Panc1 (cell line): Measurements from ENCODE around the gene TESMIN. TPM values are rescaled to one million over a fixed set of nuclear protein-coding genes. Genes with fewer than 3 reads are reported as not detected.

Experiments used
- ATAC-seq: fragments of 200-7000 bp; cut with Tn5 transposase; 2 replicates; pipeline ENCODE4 v1.9.1; 2020; ENCODE audit warnings: mild to moderate bottlenecking, moderate library complexity
- BruUV-seq: library from RNA; stranded (reverse); fragments of 400-500 nt; replicated peaks from 2 replicates; lab custom pipeline; 2021; lab: Mats Ljungman, UMichigan
- CTCF ChIA-PET: fragments of 300-600 bp; sonication (Branson Sonifier 250); formaldehyde crosslinking; loops from one replicate; lab custom pipeline; 2022; ENCODE audit warnings: antibody characterized with exemption; lab: Charles Lee
- POLR2A ChIA-PET: fragments of 300-600 bp; sonication (Branson Sonifier 250); formaldehyde crosslinking; loops from one replicate; lab custom pipeline; 2022; ENCODE audit warnings: antibody characterized with exemption; lab: Charles Lee
- DNase-seq: peaks from one replicate; pipeline ENCODE4 v3.0.0-alpha.2; 2010; ENCODE audit warnings: low read depth, low spot score
- H3K27ac ChIP-seq: 2 replicates; pipeline ENCODE4 v1.5.1; 2011; ENCODE audit warnings: mild to moderate bottlenecking, low read length, inconsistent platforms
- H3K27me3 ChIP-seq: fragments of 200-500 bp; sonication (Bioruptor generic); 2 replicates; pipeline ENCODE4 v1.6.0; 2014; ENCODE audit warnings: low read length, inconsistent platforms; ENCODE audit not compliant: control insufficient read depth, insufficient read depth
- H3K36me3 ChIP-seq: fragments of 200-500 bp; sonication (Bioruptor generic); 2 replicates; pipeline ENCODE4 v1.5.1; 2014; ENCODE audit warnings: inconsistent platforms, mild to moderate bottlenecking, low read length, moderate library complexity; ENCODE audit not compliant: control insufficient read depth, insufficient read depth
- H3K4me1 ChIP-seq: 2 replicates; pipeline ENCODE4 v1.5.1; 2011; ENCODE audit warnings: inconsistent platforms, mild to moderate bottlenecking, low read length, moderate library complexity; ENCODE audit not compliant: control insufficient read depth, insufficient read depth
- H3K4me3 ChIP-seq, 2 experiments: 2 replicates each; pipeline ENCODE4 v1.5.1; 2011 to 2012; ENCODE audit warnings: low read depth in 2 of 2, low read length in 2 of 2, mild to moderate bottlenecking in 2 of 2, inconsistent platforms in 1 of 2, moderate library complexity in 1 of 2
- H3K9me3 ChIP-seq: fragments of 200-500 bp; sonication (Bioruptor generic); 2 replicates; pipeline ENCODE4 v1.5.1; 2014; ENCODE audit warnings: low read depth, mild to moderate bottlenecking, inconsistent platforms, low read length, moderate library complexity; ENCODE audit not compliant: control insufficient read depth, insufficient read depth
- CTCF ChIP-seq: fragments of 450-650 bp; IDR thresholded peaks from 2 replicates; pipeline ENCODE4 v1.5.1; 2017; ENCODE audit warnings: mild to moderate bottlenecking
- POLR2AphosphoS5 ChIP-seq: IDR thresholded peaks from 2 replicates; pipeline ENCODE4 v1.6.1; 2012; ENCODE audit warnings: mild to moderate bottlenecking, low read depth, low read length, moderate library complexity
- REST ChIP-seq, 2 experiments: IDR thresholded peaks; 2 replicates each; pipeline ENCODE4 v1.6.1; 2011 to 2012; ENCODE audit warnings: low read depth in 2 of 2, control low read depth in 1 of 2, low read length in 1 of 2, mild to moderate bottlenecking in 1 of 2, moderate library complexity in 1 of 2; ENCODE audit not compliant: insufficient read depth in 1 of 2
- SIN3A ChIP-seq: IDR thresholded peaks from 2 replicates; pipeline ENCODE4 v1.6.1; 2012; ENCODE audit warnings: low read depth, mild to moderate bottlenecking, low read length, moderate library complexity, borderline replicate concordance; ENCODE audit not compliant: insufficient read depth
- TCF7L2 ChIP-seq: IDR thresholded peaks from 2 replicates; pipeline ENCODE4 v1.6.1; 2011; ENCODE audit warnings: mild to moderate bottlenecking, low read depth, low read length, inconsistent platforms
- in situ Hi-C: cut with HindIII; loops from 2 replicates; pipeline ENCODE4 v1.10.0; 2016; ENCODE audit warnings: low sequenced_read_pairs, low pct_unique_long_range_greater_than_20kb
- intact Hi-C: fragments of 100-400 bp; cut with micrococcal nuclease; formaldehyde crosslinking; loops from one replicate; pipeline ENCODE4 v1.10.0; 2022; ENCODE audit not compliant: unreplicated experiment
- total RNA-seq: library from RNA; stranded (reverse); gene quantifications from one replicate; pipeline ENCODE4 v1.2.1, GENCODE V29; 2021; ENCODE audit not compliant: unreplicated experiment

TESMIN gene
- total RNA-seq, 1 experiment from 2014 or later: 47.6 TPM

- no TSS peak for BruUV-seq
- no peaks in the 10 kb centered on the region for H3K9me3 ChIP-seq
- no peaks in the 10 kb centered on the region for H3K4me1 ChIP-seq
- ChIA-PET POLR2A (no interaction called here), CTCF (no interaction called here)
- H3K36me3 ChIP-seq: peaks cover 22% of the 10 kb centered on the region; the same call in 1 of the 2 replicates
- DNase-seq (no peak), ATAC-seq (no peak)
- no peak overlapping the region for H3K27ac ChIP-seq
- intact Hi-C loops (no loop called here), in situ Hi-C loops (no loop called here)
- H3K27me3 ChIP-seq: no peaks in the 10 kb centered on the region
- TF ChIP-seq POLR2AphosphoS5: no peak
- H3K4me3 ChIP-seq: no peak overlapping the region
Observed at GRCh38 chr11:68767672-68768071, 16.4 kb upstream of the TESMIN start.

- POLR2A ChIA-PET: no interaction called here
- H3K9me3 ChIP-seq: no peaks in the 10 kb centered on the region
- H3K36me3 ChIP-seq: peaks cover 19% of the 10 kb centered on the region; the same call in 1 of the 2 replicates
- intact Hi-C loops: no loop called here
- in situ Hi-C loops: no loop called here
- H3K27ac ChIP-seq: no peak overlapping the region
- H3K4me1 ChIP-seq: no peaks in the 10 kb centered on the region
- no TSS peak for BruUV-seq
- no peaks in the 10 kb centered on the region for H3K27me3 ChIP-seq
- no peak for ATAC-seq
- CTCF ChIA-PET: no interaction called here
- TF ChIP-seq TCF7L2 (no peak), REST (IDR thresholded peaks at IDR 0.05; ENCODE audit: insufficient read depth in 1 of 2, low read depth in 2 of 2, low read length in 1 of 2) (no peak), POLR2AphosphoS5 (no peak), CTCF (no peak), SIN3A (no peak)
- DNase-seq: no peak
- H3K4me3 ChIP-seq: no peak overlapping the region
Observed at GRCh38 chr11:68766786-68767185, 15.5 kb upstream of the TESMIN start.

GRCh38 chr11:68764746-68765145, 13.4 kb upstream of the TESMIN start:
- POLR2A ChIA-PET: no interaction called here
- BruUV-seq: no TSS peak
- H3K4me1 ChIP-seq: no peaks in the 10 kb centered on the region

More at GRCh38 chr11:68764746-68765145, 13.4 kb upstream of the TESMIN start:
- in situ Hi-C loops (no loop called here), intact Hi-C loops (no loop called here)
- CTCF ChIA-PET: no interaction called here
- Histone ChIP-seq H3K36me3 (peaks cover 8% of the 10 kb centered on the region), H3K9me3 (no peaks in the 10 kb centered on the region), H3K27ac (no peak overlapping the region), H3K27me3 (no peaks in the 10 kb centered on the region), H3K4me3 (no peak overlapping the region)
- ATAC-seq (no peak), DNase-seq (no peak)
- no peak for TF ChIP-seq TCF7L2
- no peak for TF ChIP-seq REST (IDR thresholded peaks at IDR 0.05; ENCODE audit: insufficient read depth in 1 of 2, low read depth in 2 of 2, low read length in 1 of 2)
- TF ChIP-seq POLR2AphosphoS5: no peak
- TF ChIP-seq SIN3A: no peak
- TF ChIP-seq CTCF: no peak
